GM12878 (cell line): ENCODE measurements around the gene OR1N1.

Experiments used
- CEBPB ChIP-seq, 2 experiments: fragments of 150-350 bp in 1 of 2; IDR thresholded peaks; 2 replicates each; pipeline ENCODE4 v1.6.1; 2012 to 2014; ENCODE audit warnings: low read depth in 2 of 2, low read length in 2 of 2, borderline replicate concordance in 1 of 2, inconsistent platforms in 1 of 2
- CTCF ChIP-seq, 3 experiments: IDR thresholded peaks in 2 of 3; conservative IDR thresholded peaks in 1 of 3; 2 replicates each; pipeline ENCODE4 v1.5.1; 2011; ENCODE audit warnings: low read depth in 3 of 3, low read length in 3 of 3, mild to moderate bottlenecking in 3 of 3, control low read depth in 2 of 3, moderate library complexity in 2 of 3, inconsistent platforms in 1 of 3, mixed read lengths in 1 of 3; ENCODE audit not compliant: control insufficient read depth in 2 of 3, insufficient read depth in 1 of 3; ENCODE audit errors: extremely low read depth in 1 of 3
- MYC ChIP-seq: IDR thresholded peaks from 2 replicates; pipeline ENCODE4 v1.6.1; 2011; ENCODE audit warnings: mild to moderate bottlenecking, low read length, moderate library complexity, inconsistent platforms; ENCODE audit not compliant: insufficient read depth, insufficient replicate concordance, insufficient read length, severe bottlenecking
- POLR2A ChIP-seq: IDR thresholded peaks from 2 replicates; pipeline ENCODE4 v1.6.1; 2011; ENCODE audit warnings: low read depth, mild to moderate bottlenecking, low read length
- RBBP5 ChIP-seq: fragments of 200-600 bp; sonication (generic); conservative IDR thresholded peaks from 2 replicates; pipeline ENCODE4 v1.6.1; 2016
- SPI1 ChIP-seq: IDR thresholded peaks from 2 replicates; pipeline ENCODE4 v1.6.1; 2011; ENCODE audit warnings: low read depth, mild to moderate bottlenecking, low read length, moderate library complexity, borderline replicate concordance; ENCODE audit not compliant: insufficient read depth
- TF ChIP-seq, protein P1 (sequence below): IDR thresholded peaks from 2 replicates; pipeline ENCODE4 v1.6.1; 2012; ENCODE audit warnings: low read length, inconsistent platforms

DNA sequence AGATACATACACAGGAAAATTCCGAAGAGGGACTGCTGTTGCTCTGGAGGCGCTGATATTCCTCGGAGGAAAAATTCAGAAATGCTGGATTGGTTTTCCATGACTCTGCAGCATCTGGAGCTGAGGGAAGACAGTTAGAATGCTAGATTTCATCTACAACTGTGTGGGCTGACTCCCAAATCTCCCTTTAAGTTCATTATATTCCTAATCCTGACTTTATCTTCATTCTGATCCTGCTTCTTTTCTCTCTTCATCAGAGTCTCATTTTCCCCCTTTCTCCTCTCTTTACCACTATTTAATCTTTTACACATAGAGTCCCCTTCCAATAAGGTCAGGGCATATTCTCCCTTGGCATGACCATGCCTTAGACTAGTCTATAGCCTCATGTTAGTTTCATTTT is at the start of gene OR1N1:
- TF ChIP-seq CTCF (IDR thresholded peaks at IDR 0.05 in 2 of 3, conservative IDR thresholded peaks at IDR 0.05 in 1 of 3; ENCODE audit: control insufficient read depth in 2 of 3, extremely low read depth in 1 of 3, insufficient read depth in 1 of 3, low read depth in 3 of 3, low read length in 3 of 3) = no peak
- no peak for TF ChIP-seq CEBPB (IDR thresholded peaks at IDR 0.05; ENCODE audit: borderline replicate concordance in 1 of 2, low read depth in 2 of 2, low read length in 2 of 2)
- TF ChIP-seq RBBP5 = no peak
- TF ChIP-seq POLR2A = no peak
- no peak for TF ChIP-seq MYC
- no peak for TF ChIP-seq SPI1
- TF ChIP-seq, protein P1, sequence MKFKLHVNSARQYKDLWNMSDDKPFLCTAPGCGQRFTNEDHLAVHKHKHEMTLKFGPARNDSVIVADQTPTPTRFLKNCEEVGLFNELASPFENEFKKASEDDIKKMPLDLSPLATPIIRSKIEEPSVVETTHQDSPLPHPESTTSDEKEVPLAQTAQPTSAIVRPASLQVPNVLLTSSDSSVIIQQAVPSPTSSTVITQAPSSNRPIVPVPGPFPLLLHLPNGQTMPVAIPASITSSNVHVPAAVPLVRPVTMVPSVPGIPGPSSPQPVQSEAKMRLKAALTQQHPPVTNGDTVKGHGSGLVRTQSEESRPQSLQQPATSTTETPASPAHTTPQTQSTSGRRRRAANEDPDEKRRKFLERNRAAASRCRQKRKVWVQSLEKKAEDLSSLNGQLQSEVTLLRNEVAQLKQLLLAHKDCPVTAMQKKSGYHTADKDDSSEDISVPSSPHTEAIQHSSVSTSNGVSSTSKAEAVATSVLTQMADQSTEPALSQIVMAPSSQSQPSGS = no peak
